Gastroesophageal sphincter (tissue), 4 donors: ENCODE results near the gene TMEM51. TPM values are rescaled to one million over a fixed set of nuclear protein-coding genes. Genes with fewer than 3 reads are reported as not detected.
"Not testable (repeated sequence)": the region's sequence is repeated elsewhere in the genome, so short reads cannot be mapped to it uniquely, and the experiment has no call there.

Source experiments
- ATAC-seq: fragments of 150-250 bp; one replicate; pipeline ENCODE4 v1.9.1; 2016; ENCODE audit warnings: mild to moderate bottlenecking, moderate library complexity
- H3K27ac ChIP-seq, 4 donors: fragments of 200-600 bp; sonication (generic) in 3 of 4; 1 replicate in 3 of 4; 2 replicates in 1 of 4; pipeline ENCODE4 v1.5.1; 2016 to 2019
- H3K27me3 ChIP-seq: fragments of 200-600 bp; sonication (generic); one replicate; pipeline ENCODE4 v1.5.1; 2019
- H3K36me3 ChIP-seq, 2 donors: fragments of 200-600 bp; sonication (generic); one replicate each; pipeline ENCODE4 v1.5.1; 2019; ENCODE audit warnings: control low read depth in 1 of 2
- H3K4me1 ChIP-seq, 3 donors: fragments of 200-600 bp; sonication (generic); 1 replicate in 2 of 3; 2 replicates in 1 of 3; pipeline ENCODE4 v1.5.1; 2016 to 2019; ENCODE audit warnings: control low read depth in 2 of 3
- H3K4me3 ChIP-seq, 2 donors: fragments of 200-600 bp; sonication (generic); one replicate each; pipeline ENCODE4 v1.5.1; 2019; ENCODE audit warnings: mild to moderate bottlenecking in 1 of 2, moderate library complexity in 1 of 2
- H3K9me3 ChIP-seq, 3 donors: fragments of 200-600 bp; sonication (generic); one replicate each; pipeline ENCODE4 v1.5.1; 2017 to 2019; ENCODE audit warnings: control low read depth in 2 of 3
- EP300 ChIP-seq: sonication (generic); formaldehyde crosslinking; IDR thresholded peaks from one replicate; pipeline ENCODE4 v1.6.1; 2017; ENCODE audit warnings: antibody characterized with exemption, mild to moderate bottlenecking
- POLR2A ChIP-seq, 2 donors: fragments of 450-650 bp; IDR thresholded peaks; one replicate each; pipeline ENCODE4 v1.6.1; 2017; ENCODE audit warnings: antibody characterized with exemption in 2 of 2, mild to moderate bottlenecking in 2 of 2, moderate library complexity in 1 of 2
- POLR2AphosphoS5 ChIP-seq: sonication (generic); formaldehyde crosslinking; IDR thresholded peaks from one replicate; pipeline ENCODE4 v1.6.1; 2017; ENCODE audit warnings: antibody characterized with exemption
- WGBS, 2 donors: methylation state at CpG; one replicate each; pipeline ENCODE4 v1.1.5; 2018; ENCODE audit warnings: low coverage in 1 of 2; 5-methylcytosine and 5-hydroxymethylcytosine counted together
- total RNA-seq, 4 donors: library from RNA; depleted of rRNA; stranded (reverse); fragments of >200 nt; gene quantifications; one replicate each; pipeline ENCODE4 v1.1.0, GENCODE V29; 2016
- TF ChIP-seq, protein P1 (sequence below), 4 experiments: fragments of 200-600 bp in 2 of 4; fragments of 450-650 bp in 2 of 4; sonication (generic) in 1 of 4; IDR thresholded peaks; one replicate each; pipeline ENCODE4 v1.5.1; 2017 to 2019; ENCODE audit warnings: antibody characterized with exemption in 4 of 4, mild to moderate bottlenecking in 2 of 4, moderate library complexity in 2 of 4

Gene TMEM51
- total RNA-seq, 4 donors from 2014 or later, result 12.6 to 34.7 (median 17.7) TPM

- H3K27me3 ChIP-seq, result no peaks in the 10 kb centered on the region
- no peaks in the 10 kb centered on the region for H3K36me3 ChIP-seq
- TF ChIP-seq, protein P1, sequence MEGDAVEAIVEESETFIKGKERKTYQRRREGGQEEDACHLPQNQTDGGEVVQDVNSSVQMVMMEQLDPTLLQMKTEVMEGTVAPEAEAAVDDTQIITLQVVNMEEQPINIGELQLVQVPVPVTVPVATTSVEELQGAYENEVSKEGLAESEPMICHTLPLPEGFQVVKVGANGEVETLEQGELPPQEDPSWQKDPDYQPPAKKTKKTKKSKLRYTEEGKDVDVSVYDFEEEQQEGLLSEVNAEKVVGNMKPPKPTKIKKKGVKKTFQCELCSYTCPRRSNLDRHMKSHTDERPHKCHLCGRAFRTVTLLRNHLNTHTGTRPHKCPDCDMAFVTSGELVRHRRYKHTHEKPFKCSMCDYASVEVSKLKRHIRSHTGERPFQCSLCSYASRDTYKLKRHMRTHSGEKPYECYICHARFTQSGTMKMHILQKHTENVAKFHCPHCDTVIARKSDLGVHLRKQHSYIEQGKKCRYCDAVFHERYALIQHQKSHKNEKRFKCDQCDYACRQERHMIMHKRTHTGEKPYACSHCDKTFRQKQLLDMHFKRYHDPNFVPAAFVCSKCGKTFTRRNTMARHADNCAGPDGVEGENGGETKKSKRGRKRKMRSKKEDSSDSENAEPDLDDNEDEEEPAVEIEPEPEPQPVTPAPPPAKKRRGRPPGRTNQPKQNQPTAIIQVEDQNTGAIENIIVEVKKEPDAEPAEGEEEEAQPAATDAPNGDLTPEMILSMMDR (IDR thresholded peaks at IDR 0.05), result no peak
- TF ChIP-seq EP300 (no peak), POLR2A (IDR thresholded peaks at IDR 0.05) (no peak), POLR2AphosphoS5 (peak; percentile 18)
- H3K4me3 ChIP-seq, result no peak overlapping the region
- ATAC-seq, result peak; percentile 81
- 46 to 53% methylated on average over 14 to 16 of the region's 16 CpGs for WGBS, 2 donors
- H3K4me1 ChIP-seq, result peaks cover 0 to 23% (median 0%) of the 10 kb centered on the region in 3 donors
- H3K27ac ChIP-seq, result no peak overlapping the region
- H3K9me3 ChIP-seq, result no peaks in the 10 kb centered on the region
These were observed 19.1 kb downstream of the TMEM51 start for GRCh38 chr1:15172405-15173259.

GRCh38 chr1:15173863-15174614, 20.5 kb downstream of the TMEM51 start:
- H3K4me3 ChIP-seq, result no peak overlapping the region
- no peaks in the 10 kb centered on the region for H3K36me3 ChIP-seq
- no peaks in the 10 kb centered on the region for H3K9me3 ChIP-seq
- WGBS, 2 donors, result 70 to 82% methylated on average over 7 to 10 of the region's 11 CpGs
- TF ChIP-seq POLR2A (IDR thresholded peaks at IDR 0.05) (no peak), POLR2AphosphoS5 (no peak), EP300 (no peak)
- TF ChIP-seq, protein P1 (IDR thresholded peaks at IDR 0.05), result no peak
- no peak overlapping the region for H3K27ac ChIP-seq
- H3K27me3 ChIP-seq, result no peaks in the 10 kb centered on the region
- H3K4me1 ChIP-seq, result peaks cover 0 to 37% (median 3%) of the 10 kb centered on the region in 3 donors
- no peak for ATAC-seq

GRCh38 chr1:15174615-15174983, 21.1 kb downstream of the TMEM51 start:
- ATAC-seq, result no peak
- H3K36me3 ChIP-seq, result no peaks in the 10 kb centered on the region
- H3K27ac ChIP-seq, result no peak overlapping the region
- H3K4me3 ChIP-seq, result no peak overlapping the region
- TF ChIP-seq, protein P1 (IDR thresholded peaks at IDR 0.05), result no peak
- no peak for TF ChIP-seq POLR2AphosphoS5
- no peak for TF ChIP-seq EP300
- no peak for TF ChIP-seq POLR2A (IDR thresholded peaks at IDR 0.05)
- 18 to 30% methylated on average over 3 of the region's 3 CpGs for WGBS, 2 donors
- H3K9me3 ChIP-seq, result no peaks in the 10 kb centered on the region
- peaks cover 0 to 43% (median 3%) of the 10 kb centered on the region in 3 donors for H3K4me1 ChIP-seq
- no peaks in the 10 kb centered on the region for H3K27me3 ChIP-seq

DNA sequence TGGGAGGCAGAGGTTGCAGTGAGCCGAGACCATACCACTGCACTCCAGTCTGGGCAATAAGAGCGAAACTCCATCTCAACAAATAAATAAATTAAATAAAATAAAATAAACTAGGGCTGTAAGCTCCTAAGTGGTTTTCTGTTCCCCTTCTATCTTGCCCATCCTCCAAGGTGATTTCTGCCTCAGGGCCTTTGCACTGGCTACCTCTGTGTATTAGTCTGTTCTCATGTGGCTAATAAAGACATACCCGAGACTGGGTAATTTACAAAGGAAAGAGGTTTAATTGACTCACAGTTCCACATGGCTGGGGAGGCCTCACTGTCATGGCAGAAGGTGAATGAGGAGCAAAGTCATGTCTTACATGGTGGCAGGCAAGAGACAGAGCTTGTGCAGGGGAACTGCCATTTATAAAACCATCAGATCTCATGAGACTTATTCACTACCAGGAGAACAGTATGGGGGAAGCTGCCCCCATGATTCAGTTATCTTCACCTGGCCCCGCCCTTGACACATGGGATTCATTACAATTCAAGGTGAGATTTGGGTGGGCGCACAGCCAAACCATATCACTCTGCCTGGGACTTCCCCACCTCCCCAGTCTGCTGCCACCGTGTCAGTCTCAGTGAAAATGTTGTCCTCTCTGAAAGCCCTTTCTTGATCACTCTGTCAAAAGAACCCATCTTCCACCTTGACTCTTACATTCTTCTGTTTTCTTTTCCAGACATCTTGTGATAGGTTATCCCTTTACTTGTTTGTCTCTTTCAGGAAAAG, 22.0 kb downstream of the TMEM51 start:
- not testable (repeated sequence) for H3K27ac ChIP-seq, ATAC-seq, H3K27me3 ChIP-seq, H3K9me3 ChIP-seq, H3K4me3 ChIP-seq, H3K36me3 ChIP-seq
- H3K4me1 ChIP-seq, result peaks cover 0 to 50% (median 5%) of the 10 kb centered on the region in 3 donors
- WGBS, 2 donors, result 87 to 94% methylated on average over 3 to 6 of the region's 6 CpGs

DNA sequence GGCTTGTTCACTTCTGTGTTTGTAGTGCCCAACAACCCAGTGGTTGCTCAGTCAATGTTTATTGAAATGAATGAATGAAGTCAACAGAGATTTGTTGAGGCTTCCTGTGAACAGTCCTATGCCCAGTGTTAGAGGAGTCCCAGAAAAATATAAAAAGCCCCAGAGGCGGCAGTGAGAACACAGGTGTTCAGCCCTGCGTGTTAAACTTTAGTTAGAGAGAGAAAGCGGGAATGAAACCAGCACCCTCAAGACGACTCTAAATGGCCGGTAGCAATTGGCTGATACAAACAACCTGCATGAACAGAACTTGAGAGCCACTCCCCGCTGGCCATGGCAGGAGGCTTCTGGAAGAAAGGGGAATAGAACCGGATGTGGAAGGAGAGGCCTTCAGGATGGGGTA, 22.6 kb downstream of the TMEM51 start:
- H3K4me1 ChIP-seq, result peaks cover 0 to 51% (median 5%) of the 10 kb centered on the region in 3 donors
- H3K27me3 ChIP-seq, result no peaks in the 10 kb centered on the region
- no peaks in the 10 kb centered on the region for H3K36me3 ChIP-seq
- H3K9me3 ChIP-seq, result no peaks in the 10 kb centered on the region
- H3K4me3 ChIP-seq, result no peak overlapping the region
- WGBS, 2 donors, result 92 to 95% methylated on average over 7 of the region's 7 CpGs
- H3K27ac ChIP-seq, result no peak overlapping the region
- no peak for TF ChIP-seq EP300
- TF ChIP-seq, protein P1 (IDR thresholded peaks at IDR 0.05), result no peak
- no peak for TF ChIP-seq POLR2A (IDR thresholded peaks at IDR 0.05)
- TF ChIP-seq POLR2AphosphoS5, result no peak
- ATAC-seq, result no peak
